Tibial nerve (tissue), 4 donors: ENCODE measurements around the gene FYCO1.

Experiments used
- CTCF ChIP-seq, 5 experiments: fragments of 200-600 bp in 3 of 5; fragments of 450-650 bp in 2 of 5; sonication (generic) in 3 of 5; IDR thresholded peaks; one replicate each; pipeline ENCODE4 v1.5.1; 2016 to 2019; ENCODE audit warnings: antibody characterized with exemption in 5 of 5, mild to moderate bottlenecking in 3 of 5, moderate library complexity in 2 of 5
- EP300 ChIP-seq, 2 donors: sonication (generic); formaldehyde crosslinking; IDR thresholded peaks; one replicate each; pipeline ENCODE4 v1.6.1; 2017; ENCODE audit warnings: antibody characterized with exemption in 2 of 2, mild to moderate bottlenecking in 1 of 2
- POLR2A ChIP-seq, 2 donors: fragments of 450-650 bp; IDR thresholded peaks; one replicate each; pipeline ENCODE4 v1.6.1; 2017; ENCODE audit warnings: antibody characterized with exemption in 2 of 2, mild to moderate bottlenecking in 2 of 2, moderate library complexity in 2 of 2

GRCh38 chr3:45939341-45939771 lies 56.3 kb downstream of the FYCO1 start:
- TF ChIP-seq CTCF (IDR thresholded peaks at IDR 0.05): no peak
- no peak for TF ChIP-seq POLR2A (IDR thresholded peaks at IDR 0.05)
- no peak for TF ChIP-seq EP300 (IDR thresholded peaks at IDR 0.05)
